Esophagus squamous epithelium (tissue), 4 donors: Measurements from ENCODE around the gene ALDH1A3.

Source experiments
- CTCF ChIP-seq, 6 experiments: fragments of 450-650 bp in 4 of 6; fragments of 200-600 bp in 2 of 6; sonication (generic) in 2 of 6; IDR thresholded peaks; one replicate each; pipeline ENCODE4 v1.5.1; 2016 to 2019; ENCODE audit warnings: antibody characterized with exemption in 6 of 6, mild to moderate bottlenecking in 4 of 6, moderate library complexity in 4 of 6
- POLR2A ChIP-seq, 4 donors: fragments of 450-650 bp; IDR thresholded peaks; one replicate each; pipeline ENCODE4 v1.6.1; 2017; ENCODE audit warnings: antibody characterized with exemption in 4 of 4, mild to moderate bottlenecking in 4 of 4, moderate library complexity in 3 of 4

- TF ChIP-seq CTCF (IDR thresholded peaks at IDR 0.05), result no peak
- TF ChIP-seq POLR2A (IDR thresholded peaks at IDR 0.05), result no peak
Measured at GRCh38 chr15:100901702-100902435, 22.2 kb downstream of the ALDH1A3 start.
